Sigmoid colon (tissue), 4 donors: ENCODE results near the gene DUSP23.

Experiments
- CTCF ChIP-seq, 4 experiments: fragments of 450-650 bp in 3 of 4; fragments of 200-600 bp in 1 of 4; IDR thresholded peaks; one replicate each; pipeline ENCODE4 v1.5.1; 2016 to 2019; ENCODE audit warnings: antibody characterized with exemption in 4 of 4, mild to moderate bottlenecking in 3 of 4, moderate library complexity in 2 of 4
- POLR2AphosphoS5 ChIP-seq, 4 donors: sonication (generic); formaldehyde crosslinking; IDR thresholded peaks; one replicate each; pipeline ENCODE4 v1.6.1; 2017; ENCODE audit warnings: antibody characterized with exemption in 4 of 4

GRCh38 chr1:159830722-159831121 is 50.0 kb downstream of the DUSP23 start:
- TF ChIP-seq CTCF (IDR thresholded peaks at IDR 0.05), result no peak
- no peak for TF ChIP-seq POLR2AphosphoS5 (IDR thresholded peaks at IDR 0.05)
